DMS53 (cell line): ENCODE measurements around the gene PTGES3L.
"Not testable (repeated sequence)": the region's sequence is repeated elsewhere in the genome, so short reads cannot be mapped to it uniquely, and the experiment has no call there.

ENCODE experiments used
- DNase-seq: peaks from one replicate; lab custom pipeline; 2025; lab: John Stamatoyannopoulos, UW

Gene PTGES3L

DNA sequence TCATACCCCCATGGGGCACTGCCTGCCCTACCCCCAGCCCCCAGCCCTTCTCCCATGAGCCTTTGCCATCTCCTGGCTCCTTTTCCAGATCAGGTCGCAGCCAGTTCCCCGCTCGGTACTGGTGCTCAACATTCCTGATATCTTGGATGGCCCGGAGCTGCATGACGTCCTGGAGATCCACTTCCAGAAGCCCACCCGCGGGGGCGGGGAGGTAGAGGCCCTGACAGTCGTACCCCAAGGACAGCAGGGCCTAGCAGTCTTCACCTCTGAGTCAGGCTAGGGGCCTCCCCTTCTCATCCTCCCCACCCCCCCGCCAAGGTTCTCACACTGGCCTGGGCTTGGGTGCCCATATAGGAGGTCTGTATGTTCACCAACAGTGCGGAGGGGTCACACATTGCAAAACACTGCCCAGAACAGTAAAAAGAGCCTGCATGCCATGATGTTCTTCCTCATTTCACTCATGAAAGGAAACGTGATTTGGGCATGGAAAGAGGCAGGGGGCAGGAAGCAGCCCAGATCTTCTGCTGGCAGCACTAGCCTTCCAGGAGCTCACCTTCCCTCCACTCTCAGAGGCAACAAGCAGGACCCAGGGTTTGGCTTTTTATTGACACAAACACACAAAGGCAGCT lies 34.3 kb upstream of the PTGES3L start:
- no peak for DNase-seq

- DNase-seq, result no peak
These were observed 33.4 kb upstream of the PTGES3L start for GRCh38 chr17:43013296-43013695.

DNA sequence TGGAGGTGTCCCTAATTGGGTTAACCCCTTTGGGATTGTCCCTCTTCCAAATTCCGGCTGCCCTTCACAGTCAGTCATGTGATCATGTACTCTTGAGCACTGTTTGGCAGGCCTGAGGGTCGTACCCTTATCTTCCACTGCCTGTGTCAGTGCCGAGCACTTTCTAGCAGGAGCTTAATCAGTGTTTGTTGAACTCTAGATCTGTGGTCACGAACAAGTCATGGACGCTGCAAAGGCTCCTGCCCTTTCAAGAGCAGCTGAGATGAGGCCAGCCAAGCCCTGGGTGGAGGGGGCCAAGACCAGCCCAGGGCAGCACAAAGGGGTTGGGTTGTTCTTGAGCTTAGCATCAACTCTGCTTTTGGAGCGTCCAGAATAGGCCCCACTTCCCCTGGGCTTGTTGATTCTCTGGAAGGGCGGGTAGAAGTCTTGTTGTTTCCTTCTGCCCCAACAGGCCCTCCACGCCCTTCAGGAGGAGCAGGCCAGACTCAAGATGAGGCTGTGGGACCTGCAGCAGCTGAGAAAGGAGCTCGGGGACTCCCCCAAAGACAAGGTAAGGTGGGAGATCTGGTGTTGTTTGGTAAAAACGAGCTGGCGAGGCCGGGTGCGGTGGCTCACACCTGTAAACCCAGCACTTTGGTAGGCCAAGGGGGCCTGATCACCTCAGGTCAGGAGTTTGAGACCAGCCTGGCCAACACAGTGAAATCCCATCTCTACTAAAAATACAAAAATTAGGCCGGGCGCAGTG lies 32.0 kb upstream of the PTGES3L start:
- no peak for DNase-seq

GRCh38 chr17:43010667-43011308 lies 30.9 kb upstream of the PTGES3L start:
- peak; percentile 36 for DNase-seq

- DNase-seq, result peak; percentile 90
These were observed 27.0 kb upstream of the PTGES3L start, which contains the start of gene IFI35 for GRCh38 chr17:43006639-43007551. Gene IFI35 (plus strand): TSS chr17:43006784. CDS start chr17:43006948, 164 bp downstream.

- peak; percentile 41 for DNase-seq
These were observed 23.8 kb upstream of the PTGES3L start for GRCh38 chr17:43003542-43004172.

GRCh38 chr17:43000894-43001293 lies 21.0 kb upstream of the PTGES3L start:
- not testable (repeated sequence) for DNase-seq

GRCh38 chr17:42999003-42999525 lies 19.2 kb upstream of the PTGES3L start:
- DNase-seq, result peak; percentile 48

DNA sequence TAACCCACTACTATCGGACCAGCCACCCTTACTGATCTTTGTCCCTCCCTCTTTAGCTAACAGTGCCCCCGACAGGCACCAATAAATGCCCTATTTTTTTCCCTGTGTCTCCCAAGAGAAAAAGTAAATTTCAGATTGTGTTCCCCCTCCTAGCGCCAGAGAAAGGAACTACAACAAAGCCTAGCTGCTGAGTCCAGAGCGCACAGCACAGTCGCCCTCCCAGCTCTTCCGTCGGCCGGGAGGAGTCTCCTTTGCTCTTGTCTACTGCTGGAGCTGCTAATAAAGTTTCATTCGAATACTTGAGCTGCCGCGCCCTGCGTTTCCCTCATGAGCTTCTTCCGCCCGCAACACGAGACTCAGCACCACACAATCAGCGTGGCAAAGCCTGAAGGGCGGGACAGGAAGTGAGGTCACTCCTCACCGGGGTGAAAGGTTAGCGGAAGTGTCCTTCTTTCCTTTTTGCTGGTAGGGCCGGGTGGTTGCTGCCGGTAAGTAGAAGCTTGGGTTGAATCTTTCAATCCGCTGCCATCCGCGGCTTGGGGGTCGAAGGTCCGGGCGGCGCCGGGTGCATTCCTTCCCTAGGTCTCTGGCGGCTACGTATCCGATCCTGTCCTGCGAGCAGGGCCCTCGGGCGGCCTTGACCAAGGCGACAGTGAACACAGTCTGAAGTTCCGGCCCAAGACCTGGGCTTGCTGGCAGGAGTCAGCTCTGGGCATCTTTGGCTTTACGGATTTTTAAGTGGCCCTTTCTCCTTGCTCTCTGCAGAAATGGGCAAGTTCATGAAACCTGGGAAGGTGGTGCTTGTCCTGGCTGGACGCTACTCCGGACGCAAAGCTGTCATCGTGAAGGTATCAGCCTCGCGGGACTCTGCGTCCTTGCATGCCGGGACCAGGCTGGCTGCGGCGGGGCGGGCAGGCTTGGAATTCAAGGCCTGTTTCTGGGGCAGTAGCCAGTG lies 18.4 kb upstream of the PTGES3L start, which contains the start of gene RPL27:
Gene RPL27, plus strand, starts transcription at position 436 of the 955 bp plus-strand sequence. Its CDS starts 332 bp downstream, at position 768.
- peak; percentile 100 for DNase-seq

- DNase-seq, result peak; percentile 75
These were observed 17.6 kb upstream of the PTGES3L start for GRCh38 chr17:42997390-42997983.

DNA sequence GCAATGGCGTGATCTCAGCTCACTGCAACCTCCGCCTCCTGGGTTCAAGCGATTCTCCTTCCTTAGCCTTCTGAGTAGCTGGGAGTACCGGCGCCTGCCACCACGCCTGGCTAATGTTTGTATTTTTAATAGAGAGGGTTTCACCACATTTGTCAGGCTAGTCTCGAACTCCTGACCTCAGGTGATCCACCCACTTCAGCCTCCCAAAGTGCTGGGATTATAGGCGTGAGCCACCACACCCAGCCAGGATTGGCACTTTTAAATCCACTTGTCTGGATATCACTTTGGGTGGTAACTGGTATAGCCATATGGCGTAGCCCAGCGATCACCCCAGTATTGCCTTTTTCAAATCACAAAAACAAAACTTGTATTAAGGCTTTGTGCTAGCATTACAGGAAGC lies 14.0 kb upstream of the PTGES3L start:
- DNase-seq, result not testable (repeated sequence)

DNA sequence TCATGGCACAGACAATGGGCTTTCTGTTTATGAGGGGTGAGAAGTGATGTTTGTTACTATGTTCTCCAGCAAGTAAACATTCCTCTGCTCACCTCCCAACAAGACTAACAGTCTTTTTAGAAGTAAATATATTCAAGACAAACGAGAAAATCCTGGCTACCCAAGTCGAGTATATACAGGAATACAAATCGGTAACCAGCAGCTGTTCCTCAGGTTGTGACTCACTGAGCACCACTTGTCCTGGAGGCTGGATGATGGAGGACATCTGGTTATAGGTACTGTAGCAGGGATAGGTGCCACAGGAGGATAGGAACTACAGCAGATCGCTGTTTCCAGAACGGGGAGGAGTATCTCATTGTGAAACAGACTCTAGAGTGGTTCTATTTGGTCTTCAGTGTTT lies 13.0 kb upstream of the PTGES3L start:
- DNase-seq, result peak; percentile 79

DNA sequence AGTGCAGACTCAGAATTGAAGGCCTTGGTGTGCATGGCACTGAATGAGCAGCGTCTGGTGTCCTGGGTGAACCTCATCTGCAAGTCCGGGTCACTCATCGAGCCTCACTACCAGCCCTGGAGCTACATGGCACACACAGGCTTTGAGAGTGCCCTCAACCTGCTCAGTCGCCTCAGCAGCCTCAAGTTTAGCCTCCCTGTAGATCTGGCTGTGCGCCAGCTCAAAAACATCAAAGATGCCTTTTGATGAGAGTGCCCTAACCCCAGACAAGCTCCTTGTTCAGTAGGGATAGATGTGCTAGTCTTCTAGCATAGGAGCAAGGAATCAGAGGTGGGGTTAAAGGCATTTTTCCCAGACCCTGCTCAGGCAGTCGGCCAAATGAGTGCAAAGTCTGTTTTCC lies 11.6 kb upstream of the PTGES3L start:
- no peak for DNase-seq

DNA sequence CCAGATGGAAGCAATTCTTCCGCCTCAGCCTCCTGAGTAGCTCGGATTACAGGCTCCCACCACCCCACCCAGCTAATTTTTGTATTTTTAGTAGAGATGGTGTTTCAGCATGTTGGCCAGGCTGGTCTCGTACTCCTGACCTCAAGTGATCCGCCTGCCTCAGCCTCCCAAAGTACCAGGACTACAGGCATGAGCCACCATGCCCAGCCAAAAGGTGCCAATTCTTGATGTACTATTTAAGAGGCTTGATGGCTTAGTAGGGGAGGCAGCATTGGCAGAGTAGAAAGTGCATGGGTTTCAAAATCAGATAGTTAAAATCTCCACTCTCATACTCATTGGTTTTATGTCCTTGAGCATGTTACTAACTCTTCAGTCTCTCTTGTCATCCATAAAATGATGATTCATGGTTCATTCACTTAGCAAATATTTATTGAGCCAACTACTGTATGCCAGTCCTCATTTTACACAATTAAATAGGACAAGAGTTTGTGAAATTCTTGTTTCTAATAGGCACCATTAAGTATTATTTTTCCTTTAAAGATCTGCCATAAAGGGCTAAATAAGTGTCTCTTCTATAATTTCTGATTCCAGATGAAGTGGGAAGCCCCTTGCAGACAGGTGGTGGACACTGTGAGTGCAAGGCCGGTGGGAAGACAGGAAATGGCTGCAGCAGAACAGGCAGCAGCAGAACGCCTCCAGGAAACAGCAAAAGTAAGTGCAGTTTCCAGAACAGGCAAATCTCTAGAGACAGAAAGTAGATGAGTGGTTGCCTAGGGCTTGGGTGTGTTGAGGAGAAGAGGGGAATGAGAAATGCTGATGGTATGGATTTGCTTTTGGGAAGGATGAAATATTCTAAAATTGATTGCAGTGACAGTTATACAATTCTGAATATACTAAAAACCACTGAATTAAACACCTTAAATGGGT lies 10.1 kb upstream of the PTGES3L start:
- DNase-seq, result peak; percentile 77

GRCh38 chr17:42989141-42989540 lies 9.3 kb upstream of the PTGES3L start:
- no peak for DNase-seq

- no peak for DNase-seq
These were observed 5.3 kb upstream of the PTGES3L start for GRCh38 chr17:42985225-42985624.

- DNase-seq, result no peak
These were observed 2.4 kb upstream of the PTGES3L start for GRCh38 chr17:42982266-42982665.

GRCh38 chr17:42980766-42981397 lies 1.0 kb upstream of the PTGES3L start:
- peak; percentile 91 for DNase-seq
